OCI-LY1 (cell line): ENCODE results near the gene DVL1.

Experiments used
- H2AFZ ChIP-seq: fragments of 200-600 bp; sonication (generic), shearing (Covaris generic); 2 replicates; pipeline ENCODE4 v1.6.0; 2014; ENCODE audit warnings: antibody characterized with exemption, mild to moderate bottlenecking, low read length
- H3F3A ChIP-seq: fragments of 200-600 bp; sonication (generic), shearing (Covaris generic); 2 replicates; pipeline ENCODE4 v1.6.0; 2014; ENCODE audit warnings: mild to moderate bottlenecking, antibody characterized with exemption, low read length, moderate library complexity; ENCODE audit not compliant: insufficient read depth
- H3K27ac ChIP-seq: fragments of 200-600 bp; sonication (generic); 2 replicates; pipeline ENCODE4 v1.5.1; 2014; ENCODE audit warnings: low read length, mixed run types, mild to moderate bottlenecking, low read depth; ENCODE audit not compliant: poor library complexity, severe bottlenecking
- H3K27me3 ChIP-seq: fragments of 200-600 bp; sonication (generic); 2 replicates; pipeline ENCODE4 v1.6.0; 2014; ENCODE audit warnings: antibody characterized with exemption, mild to moderate bottlenecking, low read length, moderate library complexity; ENCODE audit not compliant: insufficient read depth
- H3K36me3 ChIP-seq: fragments of 200-600 bp; sonication (generic); 2 replicates; pipeline ENCODE4 v1.6.1; 2014; ENCODE audit warnings: mild to moderate bottlenecking, antibody characterized with exemption, low read length, moderate library complexity, mixed read lengths; ENCODE audit not compliant: insufficient read depth
- H3K4me1 ChIP-seq: fragments of 200-600 bp; sonication (generic); 2 replicates; pipeline ENCODE4 v1.5.1; 2014; ENCODE audit warnings: mild to moderate bottlenecking, low read length, moderate library complexity; ENCODE audit not compliant: insufficient read depth, severe bottlenecking
- H3K4me2 ChIP-seq: fragments of 200-600 bp; sonication (generic), shearing (Covaris generic); 2 replicates; pipeline ENCODE4 v1.6.1; 2014; ENCODE audit warnings: low read length
- H3K4me3 ChIP-seq: fragments of 200-600 bp; sonication (generic); 2 replicates; pipeline ENCODE4 v1.5.1; 2014; ENCODE audit warnings: low read length, low read depth, mild to moderate bottlenecking, mixed read lengths; ENCODE audit not compliant: poor library complexity, severe bottlenecking
- H3K79me2 ChIP-seq: fragments of 200-600 bp; shearing (Covaris generic); 2 replicates; pipeline ENCODE4 v1.6.1; 2016; ENCODE audit warnings: mixed run types, low read length, mixed read lengths; ENCODE audit not compliant: insufficient read depth
- H3K9ac ChIP-seq: fragments of 200-600 bp; sonication (generic), shearing (Covaris generic); 2 replicates; pipeline ENCODE4 v1.6.1; 2014; ENCODE audit warnings: mild to moderate bottlenecking, low read length, mixed read lengths
- H3K9me2 ChIP-seq: fragments of 200-600 bp; sonication (generic), shearing (Covaris generic); 2 replicates; pipeline ENCODE4 v1.6.1; 2014; ENCODE audit warnings: low read depth, mild to moderate bottlenecking, low read length, mixed read lengths
- H3K9me3 ChIP-seq: fragments of 200-600 bp; shearing (Covaris generic); 2 replicates; pipeline ENCODE4 v1.6.1; 2014; ENCODE audit warnings: low read length, mixed read lengths
- H4K20me1 ChIP-seq: fragments of 200-600 bp; sonication (generic), shearing (Covaris generic); 2 replicates; pipeline ENCODE4 v1.6.0; 2016; ENCODE audit warnings: mild to moderate bottlenecking, low read length; ENCODE audit not compliant: insufficient read depth
- CTCF ChIP-seq: fragments of 200-600 bp; sonication (generic), shearing (Covaris generic); IDR thresholded peaks from 2 replicates; pipeline ENCODE4 v1.5.1; 2017; ENCODE audit warnings: mild to moderate bottlenecking, antibody characterized with exemption, low read length, moderate library complexity, mixed read lengths
- EZH2 ChIP-seq: fragments of 200-600 bp; sonication (generic), shearing (Covaris generic); IDR thresholded peaks from 2 replicates; pipeline ENCODE4 v1.8.0; 2017; ENCODE audit warnings: borderline replicate concordance, mixed run types, mild to moderate bottlenecking, antibody characterized with exemption, low read length, moderate library complexity, mixed read lengths

Gene DVL1

GRCh38 chr1:1376551-1377226 lies 27.5 kb upstream of the DVL1 start:
- Histone ChIP-seq H3K36me3 (peaks cover 17% of the 10 kb centered on the region; the same call in 1 of the 2 replicates), H3F3A (no peaks in the 10 kb centered on the region)

DNA sequence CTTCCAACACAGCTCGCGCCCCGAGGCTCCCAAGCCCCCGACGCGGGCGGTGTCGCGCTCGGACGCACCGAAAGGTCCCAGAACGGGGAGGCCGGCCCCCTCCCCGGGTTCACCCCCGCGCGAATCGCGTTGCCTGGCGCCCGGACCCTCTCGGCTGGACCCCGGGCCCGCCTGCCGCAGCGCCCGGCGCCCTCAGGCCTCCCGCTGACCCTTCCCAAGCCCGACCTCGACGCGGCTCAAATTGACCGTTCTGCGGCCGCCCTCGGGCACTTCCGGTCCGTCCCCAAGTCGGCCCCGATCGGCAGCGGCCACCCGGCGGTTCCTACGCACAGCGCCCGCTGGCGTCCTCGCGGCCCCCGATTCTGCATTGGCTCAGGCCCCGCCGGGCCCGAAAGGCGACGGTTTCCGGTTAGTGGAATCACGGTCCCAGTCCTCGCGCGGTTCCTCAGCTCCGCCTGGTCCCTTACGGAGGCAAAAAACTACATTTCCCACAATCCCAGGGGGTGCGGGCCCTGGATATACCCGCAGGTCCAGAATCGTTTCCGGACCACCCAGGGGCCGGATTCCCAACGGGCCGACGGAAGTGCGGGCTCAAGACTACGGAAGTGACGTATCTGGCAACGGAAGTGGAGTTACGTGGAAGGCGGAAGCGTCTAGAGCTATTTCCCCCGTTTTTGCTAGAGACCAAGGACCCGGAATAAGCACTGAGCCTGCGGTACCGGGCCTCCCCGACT lies 25.9 kb upstream of the DVL1 start, which contains the start of gene AURKAIP1:
TSS of gene AURKAIP1 (minus strand) at position 279 of the 734 bp plus-strand sequence. CDS start 451 bp downstream, outside the sequence.
- Histone ChIP-seq H3K4me2 (peak within 1 kb of the TSS; percentile 85), H4K20me1 (no peaks in the 10 kb centered on the region), H3K9ac (peak within 1 kb of the TSS; percentile 100), H3K4me3 (peak within 1 kb of the TSS; percentile 98), H2AFZ (no peak within 1 kb of the TSS), H3K79me2 (peaks cover 10% of the 10 kb centered on the region; the same call in 1 of the 2 replicates), H3K4me1 (peaks cover 39% of the 10 kb centered on the region), H3K27ac (peak within 1 kb of the TSS; percentile 75), H3K9me3 (no peaks in the 10 kb centered on the region), H3F3A (no peaks in the 10 kb centered on the region), H3K36me3 (peaks cover 14% of the 10 kb centered on the region; the same call in 1 of the 2 replicates), H3K9me2 (no peaks in the 10 kb centered on the region), H3K27me3 (no peaks in the 10 kb centered on the region)
- peak; percentile 14; the same call in 1 of the 2 replicates for TF ChIP-seq CTCF
- no peak for TF ChIP-seq EZH2

More at GRCh38 chr1:1376551-1377226, 27.5 kb upstream of the DVL1 start:
- peak overlapping the region; percentile 67; the same call in 1 of the 2 replicates for H3K9ac ChIP-seq
- H2AFZ ChIP-seq: no peak overlapping the region
- H3K79me2 ChIP-seq: peaks cover 10% of the 10 kb centered on the region; the same call in 1 of the 2 replicates
- H3K27me3 ChIP-seq: no peaks in the 10 kb centered on the region
- no peaks in the 10 kb centered on the region for H4K20me1 ChIP-seq
- H3K9me2 ChIP-seq: no peaks in the 10 kb centered on the region
- H3K4me3 ChIP-seq: peak overlapping the region; percentile 98
- TF ChIP-seq CTCF (no peak; the same call in 1 of the 2 replicates), EZH2 (no peak)
- H3K4me2 ChIP-seq: peak overlapping the region; percentile 85
- H3K27ac ChIP-seq: peak overlapping the region; percentile 75
- peaks cover 37% of the 10 kb centered on the region for H3K4me1 ChIP-seq
- H3K9me3 ChIP-seq: no peaks in the 10 kb centered on the region

DNA sequence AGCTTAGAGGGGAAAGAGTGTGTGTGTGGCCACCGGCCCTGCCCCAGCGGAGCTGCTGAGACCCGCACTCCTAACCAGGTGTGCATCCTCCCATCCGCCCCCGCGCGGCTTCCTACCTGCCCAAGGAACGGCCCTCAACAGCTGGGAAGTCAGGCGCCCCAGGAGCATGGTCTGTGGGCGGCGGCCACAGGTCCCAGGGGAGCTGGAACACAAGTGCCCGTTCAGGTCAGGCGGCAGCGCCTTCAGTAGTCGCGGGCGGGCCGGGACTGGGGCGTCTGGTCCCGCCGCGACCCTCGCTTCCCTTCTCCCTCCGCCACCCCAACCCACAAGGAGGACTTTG lies 25.3 kb upstream of the DVL1 start:
- Histone ChIP-seq H2AFZ (no peak overlapping the region), H3K79me2 (peaks cover 10% of the 10 kb centered on the region; the same call in 1 of the 2 replicates), H4K20me1 (no peaks in the 10 kb centered on the region), H3K9me2 (no peaks in the 10 kb centered on the region), H3K4me3 (peak overlapping the region; percentile 98), H3K4me1 (peaks cover 39% of the 10 kb centered on the region), H3K27me3 (no peaks in the 10 kb centered on the region), H3K4me2 (peak overlapping the region; percentile 85), H3K9me3 (no peaks in the 10 kb centered on the region), H3K27ac (no peak overlapping the region), H3F3A (no peaks in the 10 kb centered on the region), H3K36me3 (peaks cover 14% of the 10 kb centered on the region; the same call in 1 of the 2 replicates), H3K9ac (peak overlapping the region; percentile 100)
- TF ChIP-seq EZH2 (no peak), CTCF (no peak)
